K562 (cell line): ENCODE measurements around the gene ORMDL3. TPM values are rescaled to one million over a fixed set of nuclear protein-coding genes. Genes with fewer than 3 reads are reported as not detected.
A peak's percentile ranks its signal among the peaks of the same experiment; 100 is the strongest.

Source experiments
- CBFB ChIP-seq: sonication (generic); formaldehyde crosslinking; IDR thresholded peaks from 2 replicates; pipeline ENCODE4 v1.4.0; 2020; ENCODE audit warnings: mild to moderate bottlenecking, missing genetic modification reagents
- CREB1 ChIP-seq, 2 experiments: sonication (generic) in 1 of 2; formaldehyde crosslinking in 1 of 2; IDR thresholded peaks; 2 replicates each; pipeline versions ENCODE4 v1.6.1 to v1.8.0; 2012 to 2022; ENCODE audit warnings: inconsistent platforms in 1 of 2, mild to moderate bottlenecking in 1 of 2, missing genetic modification reagents in 1 of 2, moderate library complexity in 1 of 2
- DACH1 ChIP-seq: fragments of 450-650 bp; IDR thresholded peaks from 2 replicates; pipeline ENCODE4 v1.6.1; 2018; ENCODE audit not compliant: partially characterized antibody
- EZH2 ChIP-seq: IDR thresholded peaks from 2 replicates; pipeline ENCODE4 v1.6.1; 2012; ENCODE audit warnings: low read depth, mild to moderate bottlenecking, inconsistent platforms, low read length, borderline replicate concordance
- HOMEZ ChIP-seq: fragments of 250-450 bp; sonication (Bioruptor Pico); IDR thresholded peaks from 2 replicates; pipeline ENCODE4 v1.4.0; 2020; ENCODE audit warnings: mild to moderate bottlenecking, moderate library complexity
- KAT7 ChIP-seq: sonication (generic); formaldehyde crosslinking; IDR thresholded peaks from 2 replicates; pipeline ENCODE4 v1.8.0; 2022; ENCODE audit warnings: missing genetic modification reagents, mild to moderate bottlenecking, borderline replicate concordance
- MCM3 ChIP-seq: fragments of 450-650 bp; IDR thresholded peaks from 2 replicates; pipeline ENCODE4 v1.6.1; 2016
- POLR2G ChIP-seq: fragments of 200-400 bp; formaldehyde crosslinking; IDR thresholded peaks from 2 replicates; pipeline ENCODE4 v1.6.1; 2017; ENCODE audit warnings: low read depth, mild to moderate bottlenecking, antibody characterized with exemption, low read length, moderate library complexity
- POU5F1 ChIP-seq: fragments of 150-350 bp; IDR thresholded peaks from 2 replicates; pipeline ENCODE4 v1.6.1; 2014; ENCODE audit warnings: borderline replicate concordance, low read length, low read depth, mild to moderate bottlenecking; ENCODE audit not compliant: partially characterized antibody
- PYGO2 ChIP-seq: fragments of 450-650 bp; IDR thresholded peaks from 2 replicates; pipeline ENCODE4 v1.6.1; 2016; ENCODE audit warnings: mild to moderate bottlenecking, missing genetic modification characterization, moderate library complexity, missing compliant biosample characterization
- RAD51 ChIP-seq: fragments of 450-650 bp; IDR thresholded peaks from 2 replicates; pipeline ENCODE4 v1.7.1; 2016; ENCODE audit warnings: low read depth, mild to moderate bottlenecking, borderline replicate concordance
- SMAD2 ChIP-seq: fragments of 150-350 bp; IDR thresholded peaks from 2 replicates; pipeline ENCODE4 v1.6.1; 2014; ENCODE audit warnings: low read depth, mild to moderate bottlenecking, low read length
- SREBF1 ChIP-seq: fragments of 150-350 bp; IDR thresholded peaks from 2 replicates; pipeline ENCODE4 v1.6.1; 2014; ENCODE audit warnings: antibody characterized with exemption, low read depth, low read length, borderline replicate concordance
- SUPT5H ChIP-seq: fragments of 450-650 bp; IDR thresholded peaks from 2 replicates; pipeline ENCODE4 v1.6.1; 2016
- ZBTB33 ChIP-seq: sonication (generic); formaldehyde crosslinking; IDR thresholded peaks from 2 replicates; pipeline ENCODE4 v1.8.1; 2023; ENCODE audit warnings: mild to moderate bottlenecking, missing genetic modification reagents
- ZKSCAN3 ChIP-seq: fragments of 250-450 bp; sonication (Bioruptor Pico); IDR thresholded peaks from 2 replicates; pipeline ENCODE4 v1.4.0; 2020
- ZNF239 ChIP-seq: fragments of 250-450 bp; sonication (Bioruptor Pico); IDR thresholded peaks from 2 replicates; pipeline ENCODE4 v1.4.0; 2020; ENCODE audit warnings: mild to moderate bottlenecking
- ZNF311 ChIP-seq: fragments of 250-450 bp; sonication (Bioruptor Pico); IDR thresholded peaks from 2 replicates; pipeline ENCODE4 v1.4.0; 2020; ENCODE audit warnings: mild to moderate bottlenecking, moderate library complexity
- ZNF41 ChIP-seq: fragments of 250-450 bp; sonication (Bioruptor Pico); conservative IDR thresholded peaks from 2 replicates; pipeline ENCODE4 v1.4.0; 2020; ENCODE audit warnings: mild to moderate bottlenecking
- ZNF436 ChIP-seq: fragments of 250-450, 450-650 bp; sonication (Bioruptor Pico); formaldehyde crosslinking; IDR thresholded peaks from 2 replicates; pipeline ENCODE4 v1.7.0; 2020; ENCODE audit warnings: mild to moderate bottlenecking
- ZNF518B ChIP-seq: fragments of 250-450 bp; sonication (Bioruptor Pico); IDR thresholded peaks from 2 replicates; pipeline ENCODE4 v1.5.0; 2021; ENCODE audit warnings: mild to moderate bottlenecking, moderate library complexity
- ZNF75A ChIP-seq: fragments of 450-650 bp; formaldehyde crosslinking; IDR thresholded peaks from 2 replicates; pipeline ENCODE4 v1.4.0; 2020; ENCODE audit warnings: mild to moderate bottlenecking
- polyA plus RNA-seq, 8 experiments: library from polyadenylated mRNA; depleted of rRNA in 4 of 8; stranded (reverse) in 5 of 8; unstranded in 3 of 8; fragments of >200 nt; fragmentation: Nextera tagmentation in 2 of 8; fragmentation: Illumina TruSeq in 1 of 8; extraction: Ambion mirVana in 2 of 8; extraction: Trizol in 1 of 8; gene quantifications; 2 replicates each; pipeline versions ENCODE4 v1.2.1 to v1.2.3, GENCODE V29; 2011 to 2014; ENCODE audit warnings: inconsistent platforms in 1 of 8, missing spikeins in 1 of 8
- total RNA-seq, 7 experiments: library from RNA; depleted of rRNA in 6 of 7; stranded (reverse); fragments of >200 nt in 6 of 7; fragmentation: Illumina TruSeq in 2 of 7; extraction: Trizol in 2 of 7; gene quantifications; 2 replicates each; pipeline versions ENCODE4 v1.2.1 to v1.2.3, GENCODE V29; 2011 to 2021; ENCODE audit warnings: low replicate concordance in 1 of 7

Gene ORMDL3
- total and polyA plus RNA-seq, 9 of the 15 experiments (the other 6 are each of a cell fraction or from before 2014, with no cell fraction given): 2.7 to 57.4 (median 27.1) TPM

- no peak for TF ChIP-seq ZNF518B (CRISPR knock-in tag)
- peak; percentile 82 for TF ChIP-seq SUPT5H
- no peak for TF ChIP-seq MCM3
- TF ChIP-seq KAT7 (CRISPR knock-in tag): no peak
- TF ChIP-seq PYGO2 (tag): no peak
- peak; percentile 91 for TF ChIP-seq POU5F1
- TF ChIP-seq CREB1 (IDR thresholded peaks at IDR 0.05): peak; percentile 100
- TF ChIP-seq CREB1 (CRISPR knock-in tag; IDR thresholded peaks at IDR 0.05): peak; percentile 99
- peak; percentile 16; the same call in 1 of the 2 replicates for TF ChIP-seq SMAD2
- TF ChIP-seq ZKSCAN3: no peak
- peak; percentile 54 for TF ChIP-seq DACH1
- peak; percentile 38; the same call in 1 of the 2 replicates for TF ChIP-seq ZNF311 (CRISPR knock-in tag)
- no peak for TF ChIP-seq HOMEZ (CRISPR knock-in tag)
- TF ChIP-seq POLR2G: peak; percentile 85
- TF ChIP-seq ZNF436: no peak
- TF ChIP-seq SREBF1: peak; percentile 90; the same call in 1 of the 2 replicates
- TF ChIP-seq ZNF75A (CRISPR knock-in tag): no peak
- no peak for TF ChIP-seq ZBTB33 (CRISPR knock-in tag)
- 0 out of 2 replicates have a peak, but pooled peaks have one; percentile 42 for TF ChIP-seq ZNF239 (CRISPR knock-in tag)
- no peak for TF ChIP-seq CBFB (CRISPR knock-in tag)
- TF ChIP-seq ZNF41 (CRISPR knock-in tag): no peak
- TF ChIP-seq EZH2: no peak
- TF ChIP-seq RAD51: no peak
Observed at GRCh38 chr17:39927101-39927928, at the start of gene ORMDL3, which contains the start of gene LRRC3C (continued).
